K562 (cell line): Measurements from ENCODE around the gene TENM4. TPM values are rescaled to one million over a fixed set of nuclear protein-coding genes. Genes with fewer than 3 reads are reported as not detected.
A peak's percentile ranks its signal among the peaks of the same experiment; 100 is the strongest.

ENCODE experiments used
- ATAC-seq: fragments of 200-7000 bp; cut with Tn5 transposase; 3 replicates; pipeline ENCODE4 v1.9.1; 2020; ENCODE audit warnings: moderate library complexity
- BruUV-seq: library from RNA; stranded (reverse); fragments of 400-500 nt; replicated peaks from 2 replicates; lab custom pipeline; 2021; lab: Mats Ljungman, UMichigan
- CTCF ChIA-PET: fragments of 300-600 bp; formaldehyde crosslinking; extraction: SDS; loops from one replicate; lab custom pipeline; 2021; ENCODE audit warnings: low intra/inter-chr PET ratio; lab: Yijun Ruan, JAX
- POLR2A ChIA-PET: fragments of 300-600, 350-650 bp; sonication (Branson Sonifier 250); formaldehyde crosslinking; extraction: SDS; loops from one replicate; lab custom pipeline; 2021; ENCODE audit warnings: antibody characterized with exemption, inconsistent platforms; lab: Yijun Ruan, JAX
- DNase-seq, 4 experiments: peaks; one replicate each; pipeline versions ENCODE4 v3.0.0 to v3.0.0-alpha.2; 2011 to 2018; ENCODE audit warnings: low spot score in 3 of 4, mixed read lengths in 3 of 4; ENCODE audit errors: extremely low read depth in 1 of 4
- FAIRE-seq: peaks from 2 replicates; lab custom pipeline; 2011; peaks lifted over from hg19 to GRCh38; lab: Jason Lieb, UNC
- H2AFZ ChIP-seq: 2 replicates; pipeline ENCODE4 v1.6.0; 2011; ENCODE audit warnings: low read depth, low read length, control low read depth, inconsistent platforms
- H3K27ac ChIP-seq: fragments of 200-600 bp; 3 replicates; pipeline ENCODE4 v1.8.0; 2011; ENCODE audit warnings: low read depth, mild to moderate bottlenecking, control low read depth, inconsistent platforms, low read length, moderate library complexity, mixed read lengths; ENCODE audit errors: extremely low read depth
- H3K27me3 ChIP-seq, 2 experiments: fragments of 300-600 bp in 1 of 2; 2 replicates in 1 of 2; 3 replicates in 1 of 2; pipeline versions ENCODE4 v1.6.0 to v1.8.0; 2011; ENCODE audit warnings: inconsistent platforms in 2 of 2, low read length in 2 of 2, mild to moderate bottlenecking in 1 of 2, mixed read lengths in 1 of 2, moderate library complexity in 1 of 2; ENCODE audit not compliant: control insufficient read depth in 2 of 2, insufficient read depth in 2 of 2
- H3K36me3 ChIP-seq: fragments of 300-600 bp; 3 replicates; pipeline ENCODE4 v1.8.0; 2011; ENCODE audit warnings: mild to moderate bottlenecking, low read length, inconsistent platforms; ENCODE audit not compliant: control insufficient read depth, insufficient read depth
- H3K4me1 ChIP-seq, 2 experiments: fragments of 200-600 bp in 1 of 2; replicated peaks in 1 of 2; 2 replicates in 1 of 2; 3 replicates in 1 of 2; pipeline versions ENCODE4 v1.5.1 to v1.8.0; 2011; ENCODE audit warnings: inconsistent platforms in 2 of 2, low read length in 2 of 2, mild to moderate bottlenecking in 1 of 2, mixed read lengths in 1 of 2, moderate library complexity in 1 of 2; ENCODE audit not compliant: control insufficient read depth in 2 of 2, insufficient read depth in 2 of 2
- H3K4me2 ChIP-seq: 2 replicates; pipeline ENCODE4 v1.6.1; 2011; ENCODE audit warnings: low read length, control low read depth, inconsistent platforms, mixed read lengths; ENCODE audit not compliant: insufficient read depth
- H3K4me3 ChIP-seq: fragments of 200-600 bp; sonication (generic), shearing (Covaris generic); 2 replicates; pipeline ENCODE4 v1.5.1; 2016; ENCODE audit warnings: control low read depth, inconsistent platforms
- H3K79me2 ChIP-seq: fragments of 200-600 bp; 3 replicates; pipeline ENCODE4 v1.8.0; 2011; ENCODE audit warnings: low read length, inconsistent platforms; ENCODE audit not compliant: control insufficient read depth, insufficient read depth
- H3K9ac ChIP-seq, 2 experiments: 2 replicates each; pipeline versions ENCODE4 v1.6.0 to v1.6.1; 2011; ENCODE audit warnings: low read depth in 2 of 2, low read length in 2 of 2, control low read depth in 1 of 2, inconsistent platforms in 1 of 2, mild to moderate bottlenecking in 1 of 2, mixed read lengths in 1 of 2; ENCODE audit not compliant: insufficient read depth in 1 of 2
- H3K9me1 ChIP-seq: one replicate; pipeline ENCODE4 v1.6.0; 2011; ENCODE audit warnings: inconsistent platforms, mild to moderate bottlenecking, low read length, moderate library complexity; ENCODE audit not compliant: control insufficient read depth, insufficient read depth
- H3K9me3 ChIP-seq: replicated peaks from 2 replicates; pipeline ENCODE4 v1.5.1; 2011; ENCODE audit warnings: low read depth, low read length, inconsistent platforms; ENCODE audit not compliant: control insufficient read depth, insufficient read depth
- H4K20me1 ChIP-seq: replicated peaks from 2 replicates; pipeline ENCODE4 v1.6.1; 2011; ENCODE audit warnings: low read length, inconsistent platforms, mixed read lengths; ENCODE audit not compliant: control insufficient read depth, insufficient read depth
- HDAC8 ChIP-seq: fragments of 450-650 bp; IDR thresholded peaks from 2 replicates; pipeline ENCODE4 v1.6.1; 2016; ENCODE audit warnings: mild to moderate bottlenecking, missing genetic modification characterization, moderate library complexity, missing compliant biosample characterization
- POLR2AphosphoS5 ChIP-seq: IDR thresholded peaks from 2 replicates; pipeline ENCODE4 v1.6.1; 2011; ENCODE audit warnings: mild to moderate bottlenecking, low read depth, low read length, moderate library complexity; ENCODE audit not compliant: control insufficient read depth, insufficient read depth
- RBM39 ChIP-seq: fragments of 200-400 bp; formaldehyde crosslinking; optimal IDR thresholded peaks from 2 replicates; pipeline ENCODE3; 2018; ENCODE audit warnings: low read depth, low read length
- SMARCE1 ChIP-seq: fragments of 450-650 bp; IDR thresholded peaks from 2 replicates; pipeline ENCODE4 v1.7.1; 2016; ENCODE audit warnings: mild to moderate bottlenecking
- THAP7 ChIP-seq: fragments of 250-450 bp; sonication (Bioruptor Pico); IDR thresholded peaks from 2 replicates; pipeline ENCODE4 v1.5.0; 2021
- ZBTB26 ChIP-seq: fragments of 450-650 bp; formaldehyde crosslinking; IDR thresholded peaks from 2 replicates; pipeline ENCODE4 v1.4.0; 2022; ENCODE audit warnings: missing genetic modification characterization
- ZBTB49 ChIP-seq: sonication (generic); formaldehyde crosslinking; IDR thresholded peaks from 2 replicates; pipeline ENCODE4 v1.8.0; 2022; ENCODE audit warnings: missing genetic modification reagents, mild to moderate bottlenecking, borderline replicate concordance
- ZKSCAN1 ChIP-seq: fragments of 150-350 bp; IDR thresholded peaks from 2 replicates; pipeline ENCODE4 v1.6.1; 2016; ENCODE audit warnings: low read depth, low read length
- ZNF174 ChIP-seq: fragments of 250-450 bp; sonication (Bioruptor Pico); IDR thresholded peaks from 2 replicates; pipeline ENCODE4 v1.4.0; 2020; ENCODE audit warnings: mild to moderate bottlenecking
- ZNF197 ChIP-seq: fragments of 200-800 bp; sonication (Bioruptor generic); IDR thresholded peaks from 2 replicates; pipeline ENCODE4 v1.6.1; 2016; ENCODE audit warnings: low read depth, missing genetic modification characterization, missing compliant biosample characterization
- ZNF253 ChIP-seq: fragments of 250-450 bp; sonication (Bioruptor Pico); conservative IDR thresholded peaks from 2 replicates; pipeline ENCODE4 v1.6.1; 2021; ENCODE audit warnings: mild to moderate bottlenecking
- ZNF766 ChIP-seq: fragments of 200-800 bp; sonication (Bioruptor generic); conservative IDR thresholded peaks from 2 replicates; pipeline ENCODE4 v1.6.1; 2016; ENCODE audit warnings: missing genetic modification characterization, missing compliant biosample characterization
- ZZZ3 ChIP-seq: fragments of 450-650 bp; IDR thresholded peaks from 2 replicates; pipeline ENCODE4 v1.6.1; 2016; ENCODE audit warnings: antibody characterized with exemption, mild to moderate bottlenecking, moderate library complexity
- WGBS: fragments of 100-300 bp; shearing (Covaris generic); methylation state at CpG from one replicate; pipeline ENCODE4 v1.1.6; 2016; ENCODE audit warnings: low coverage, mixed read lengths; ENCODE audit not compliant: insufficient coverage; ENCODE audit errors: missing lambda C conversion rate; 5-methylcytosine and 5-hydroxymethylcytosine counted together
- in situ Hi-C: fragments of 300-500 bp; cut with MboI; formaldehyde crosslinking; loops from 4 replicates; pipeline ENCODE4 v1.15.0; 2018; ENCODE audit warnings: inconsistent platforms, mixed read lengths
- intact Hi-C: fragments of 100-400 bp; cut with micrococcal nuclease; formaldehyde crosslinking; loops from 2 replicates; pipeline ENCODE4 v1.14.2; 2022
- polyA plus RNA-seq, 8 experiments: library from polyadenylated mRNA; depleted of rRNA in 4 of 8; stranded (reverse) in 5 of 8; unstranded in 3 of 8; fragments of >200 nt; fragmentation: Nextera tagmentation in 2 of 8; fragmentation: Illumina TruSeq in 1 of 8; extraction: Ambion mirVana in 2 of 8; extraction: Trizol in 1 of 8; gene quantifications; 2 replicates each; pipeline versions ENCODE4 v1.2.1 to v1.2.3, GENCODE V29; 2011 to 2014; ENCODE audit warnings: inconsistent platforms in 1 of 8, missing spikeins in 1 of 8
- total RNA-seq, 7 experiments: library from RNA; depleted of rRNA in 6 of 7; stranded (reverse); fragments of >200 nt in 6 of 7; fragmentation: Illumina TruSeq in 2 of 7; extraction: Trizol in 2 of 7; gene quantifications; 2 replicates each; pipeline versions ENCODE4 v1.2.1 to v1.2.3, GENCODE V29; 2011 to 2021; ENCODE audit warnings: low replicate concordance in 1 of 7

The TENM4 gene
- total and polyA plus RNA-seq, 9 of the 15 experiments (the other 6 are each of a cell fraction or from before 2014, with no cell fraction given), result 0.16 TPM; not detected in 8

- no peak for TF ChIP-seq ZNF766
- no peak for TF ChIP-seq ZBTB49
- no peak for TF ChIP-seq ZBTB26 (CRISPR knock-in tag)
- no peak for TF ChIP-seq SMARCE1
- TF ChIP-seq ZNF197 (CRISPR knock-in tag), result no peak
Observed at GRCh38 chr11:79427126-79427525, 13.7 kb downstream of the TENM4 start (continued).

- Histone ChIP-seq H3K27ac (no peak overlapping the region), H3K4me1 (no peaks in the 10 kb centered on the region), H3K9me1 (no peaks in the 10 kb centered on the region), H3K36me3 (no peaks in the 10 kb centered on the region), H3K79me2 (no peaks in the 10 kb centered on the region), H3K9ac (no peak overlapping the region), H3K4me3 (no peak overlapping the region), H3K27me3 (no peaks in the 10 kb centered on the region), H2AFZ (no peak overlapping the region), H4K20me1 (no peaks in the 10 kb centered on the region), H3K4me2 (no peak overlapping the region), H3K9me3 (no peaks in the 10 kb centered on the region)
- ChIA-PET POLR2A (no interaction called here), CTCF (no interaction called here)
- DNase-seq, result no peak
- ATAC-seq, result no peak
- WGBS, result 0% methylated on average over 2 of the region's 2 CpGs
- FAIRE-seq, result no peak
- TF ChIP-seq POLR2AphosphoS5 (no peak), ZNF253 (CRISPR knock-in tag) (no peak), RBM39 (no peak), ZZZ3 (no peak), THAP7 (no peak), ZNF174 (no peak), HDAC8 (tag) (no peak), ZKSCAN1 (peak; percentile 96)
- no TSS peak for BruUV-seq
- intact Hi-C loops, result no loop called here
- in situ Hi-C loops, result no loop called here
Observed at GRCh38 chr11:79425463-79425862, 15.4 kb downstream of the TENM4 start.
